Thyroid gland (tissue), 4 donors: ENCODE data around the gene ATP1A4. TPM values are rescaled to one million over a fixed set of nuclear protein-coding genes. Genes with fewer than 3 reads are reported as not detected.

ENCODE experiments used
- DNase-seq, 2 donors: peaks; one replicate each; pipeline ENCODE4 v3.0.0-alpha.2; 2019
- H3K27ac ChIP-seq, 3 donors: fragments of 200-600 bp; sonication (generic); 1 replicate in 2 of 3; 2 replicates in 1 of 3; pipeline ENCODE4 v1.5.1; 2016 to 2019; ENCODE audit warnings: mild to moderate bottlenecking in 1 of 3, moderate library complexity in 1 of 3
- H3K27me3 ChIP-seq: fragments of 200-600 bp; sonication (generic); one replicate; pipeline ENCODE4 v1.5.1; 2019
- H3K36me3 ChIP-seq, 2 donors: fragments of 200-600 bp; sonication (generic); one replicate each; pipeline ENCODE4 v1.5.1; 2016 to 2019
- H3K4me1 ChIP-seq, 2 donors: fragments of 200-600 bp; sonication (generic); one replicate each; pipeline ENCODE4 v1.5.1; 2017 to 2019
- H3K4me3 ChIP-seq, 3 donors: fragments of 200-600 bp; sonication (generic); replicated peaks in 1 of 3; 1 replicate in 2 of 3; 2 replicates in 1 of 3; pipeline ENCODE4 v1.5.1; 2016; ENCODE audit warnings: mild to moderate bottlenecking in 1 of 3
- H3K9me3 ChIP-seq: fragments of 200-600 bp; sonication (generic); one replicate; pipeline ENCODE4 v1.5.1; 2017
- CTCF ChIP-seq, 6 experiments: fragments of 200-600 bp in 3 of 6; fragments of 450-650 bp in 3 of 6; sonication (generic) in 3 of 6; IDR thresholded peaks; one replicate each; pipeline ENCODE4 v1.5.1; 2016 to 2019; ENCODE audit warnings: antibody characterized with exemption in 6 of 6, mild to moderate bottlenecking in 2 of 6, inconsistent platforms in 1 of 6, moderate library complexity in 1 of 6
- POLR2A ChIP-seq, 2 donors: fragments of 450-650 bp; IDR thresholded peaks; one replicate each; pipeline ENCODE4 v1.6.1; 2017; ENCODE audit warnings: antibody characterized with exemption in 2 of 2, mild to moderate bottlenecking in 2 of 2, moderate library complexity in 1 of 2
- WGBS, 2 donors: methylation state at CpG; one replicate each; pipeline ENCODE4 v1.1.5; 2017; 5-methylcytosine and 5-hydroxymethylcytosine counted together
- intact Hi-C: fragments of 100-400 bp; cut with DNase I; formaldehyde crosslinking; loops from one replicate; pipeline ENCODE4 v1.15.1; 2023
- total RNA-seq, 4 donors: library from RNA; depleted of rRNA; stranded (reverse); fragments of >200 nt; gene quantifications; one replicate each; pipeline ENCODE4 v1.2.3, GENCODE V29; 2016

ATP1A4 gene
- total RNA-seq, 4 donors from 2014 or later = not detected

- intact Hi-C loops = no loop called here
- H3K27me3 ChIP-seq = no peaks in the 10 kb centered on the region
- WGBS, 2 donors = 81 to 92% methylated on average over 2 of the region's 2 CpGs
- no peak for DNase-seq
- H3K9me3 ChIP-seq = no peaks in the 10 kb centered on the region
- no peaks in the 10 kb centered on the region for H3K36me3 ChIP-seq
- TF ChIP-seq CTCF (IDR thresholded peaks at IDR 0.05) (no peak), POLR2A (IDR thresholded peaks at IDR 0.05) (no peak)
- no peak overlapping the region for H3K27ac ChIP-seq
- no peak overlapping the region for H3K4me3 ChIP-seq
- H3K4me1 ChIP-seq = no peaks in the 10 kb centered on the region
Measured at GRCh38 chr1:160186729-160187128, 35.3 kb downstream of the ATP1A4 start.

GRCh38 chr1:160187407-160187806, 36.0 kb downstream of the ATP1A4 start:
- Histone ChIP-seq H3K27me3 (no peaks in the 10 kb centered on the region), H3K4me3 (no peak overlapping the region), H3K4me1 (no peaks in the 10 kb centered on the region), H3K36me3 (no peaks in the 10 kb centered on the region), H3K9me3 (no peaks in the 10 kb centered on the region), H3K27ac (no peak overlapping the region)
- TF ChIP-seq POLR2A (IDR thresholded peaks at IDR 0.05) (no peak), CTCF (IDR thresholded peaks at IDR 0.05) (no peak)
- WGBS, 2 donors = 83 to 88% methylated on average over 7 of the region's 7 CpGs
- no peak for DNase-seq
- intact Hi-C loops = no loop called here

GRCh38 chr1:160188341-160188740, 36.9 kb downstream of the ATP1A4 start:
- Histone ChIP-seq H3K4me1 (peaks cover 0 to 2% of the 10 kb centered on the region in 2 donors), H3K4me3 (no peak overlapping the region), H3K9me3 (no peaks in the 10 kb centered on the region), H3K36me3 (no peaks in the 10 kb centered on the region), H3K27me3 (no peaks in the 10 kb centered on the region), H3K27ac (no peak overlapping the region)
- no peak for DNase-seq
- intact Hi-C loops = no loop called here
- TF ChIP-seq POLR2A (IDR thresholded peaks at IDR 0.05) (no peak), CTCF (IDR thresholded peaks at IDR 0.05) (no peak)
- 73 to 77% methylated on average over 7 of the region's 7 CpGs for WGBS, 2 donors

GRCh38 chr1:160189649-160190625, 38.5 kb downstream of the ATP1A4 start, which contains the start of gene CASQ1:
Gene CASQ1, plus strand, starts transcription at chr1:160190575. Its CDS starts 177 bp downstream, at chr1:160190752.
- intact Hi-C loops = loop anchor here (5.0 kb wide), 3 partner anchors 62 to 102 kb away; no protein-coding TSS in a partner anchor
- Histone ChIP-seq H3K4me1 (peaks cover 0 to 4% of the 10 kb centered on the region in 2 donors), H3K9me3 (no peaks in the 10 kb centered on the region), H3K27me3 (no peaks in the 10 kb centered on the region), H3K27ac (no peak within 1 kb of the TSS), H3K4me3 (no peak within 1 kb of the TSS), H3K36me3 (no peaks in the 10 kb centered on the region)
- peak; percentile 47 to 53 for DNase-seq
- 68 to 70% methylated on average over 15 of the region's 15 CpGs for WGBS, 2 donors
- TF ChIP-seq CTCF (IDR thresholded peaks at IDR 0.05) (no peak), POLR2A (IDR thresholded peaks at IDR 0.05) (no peak)

- no peak overlapping the region for H3K27ac ChIP-seq
- no peak for TF ChIP-seq POLR2A (IDR thresholded peaks at IDR 0.05)
- no peak for TF ChIP-seq CTCF (IDR thresholded peaks at IDR 0.05)
- DNase-seq = no peak
- no peak overlapping the region for H3K4me3 ChIP-seq
- peaks cover 0 to 4% of the 10 kb centered on the region in 2 donors for H3K4me1 ChIP-seq
- no peaks in the 10 kb centered on the region for H3K9me3 ChIP-seq
- WGBS, 2 donors = 64 to 93% methylated on average over 3 of the region's 3 CpGs
- intact Hi-C loops = loop anchor here (5.0 kb wide), 3 partner anchors 61 to 101 kb away; no protein-coding TSS in a partner anchor
- no peaks in the 10 kb centered on the region for H3K27me3 ChIP-seq
- no peaks in the 10 kb centered on the region for H3K36me3 ChIP-seq
Measured at GRCh38 chr1:160191756-160192155, 40.4 kb downstream of the ATP1A4 start.
